ENCODE data around the gene SPTLC2. TPM values are rescaled to one million over a fixed set of nuclear protein-coding genes. Genes with fewer than 3 reads are reported as not detected.

Gene SPTLC2
- total and polyA plus RNA-seq, 2 of the 13 experiments (the other 11 are each of a cell fraction or from before 2014, with no cell fraction given), result 17.4 to 17.5 TPM

- TF ChIP-seq ZNF430 (CRISPR knock-in tag; IDR thresholded peaks at IDR 0.05) (no peak; the same call in 1 of the 2 replicates), ZNF407 (CRISPR knock-in tag; IDR thresholded peaks at IDR 0.05; ENCODE audit: not compliant biosample characterization) (peak; percentile 66), ZNF143 (CRISPR knock-in tag; IDR thresholded peaks at IDR 0.05) (no peak), HNRNPLL (IDR thresholded peaks at IDR 0.05; ENCODE audit: low read depth, low read length, poor library complexity, severe bottlenecking) (peak; percentile 51), ZNF703 (CRISPR knock-in tag; IDR thresholded peaks at IDR 0.05; ENCODE audit: borderline replicate concordance) (peak; percentile 81; the same call in 1 of the 2 replicates), NBN (conservative IDR thresholded peaks at IDR 0.05) (no peak), ZBTB7B (CRISPR knock-in tag; IDR thresholded peaks at IDR 0.05) (peak; percentile 28; the same call in 1 of the 2 replicates), POGZ (CRISPR knock-in tag; IDR thresholded peaks at IDR 0.05) (0 out of 2 replicates have a peak, but pooled peaks have one; percentile 45), YEATS2 (CRISPR knock-in tag; IDR thresholded peaks at IDR 0.05; ENCODE audit: borderline replicate concordance) (peak; percentile 25; the same call in 1 of the 2 replicates), THYN1 (CRISPR knock-in tag; IDR thresholded peaks at IDR 0.05; ENCODE audit: borderline replicate concordance, low read depth) (no peak), GMEB1 (CRISPR knock-in tag; IDR thresholded peaks at IDR 0.05; ENCODE audit: borderline replicate concordance) (peak; percentile 27; the same call in 1 of the 2 replicates), MED8 (CRISPR knock-in tag; IDR thresholded peaks at IDR 0.05; ENCODE audit: insufficient replicate concordance) (no peak), ZNF883 (CRISPR knock-in tag; IDR thresholded peaks at IDR 0.05; ENCODE audit: not compliant biosample characterization) (peak; percentile 65), ZNF264 (CRISPR knock-in tag; IDR thresholded peaks at IDR 0.05) (no peak)
- TF ChIP-seq, protein P1, sequence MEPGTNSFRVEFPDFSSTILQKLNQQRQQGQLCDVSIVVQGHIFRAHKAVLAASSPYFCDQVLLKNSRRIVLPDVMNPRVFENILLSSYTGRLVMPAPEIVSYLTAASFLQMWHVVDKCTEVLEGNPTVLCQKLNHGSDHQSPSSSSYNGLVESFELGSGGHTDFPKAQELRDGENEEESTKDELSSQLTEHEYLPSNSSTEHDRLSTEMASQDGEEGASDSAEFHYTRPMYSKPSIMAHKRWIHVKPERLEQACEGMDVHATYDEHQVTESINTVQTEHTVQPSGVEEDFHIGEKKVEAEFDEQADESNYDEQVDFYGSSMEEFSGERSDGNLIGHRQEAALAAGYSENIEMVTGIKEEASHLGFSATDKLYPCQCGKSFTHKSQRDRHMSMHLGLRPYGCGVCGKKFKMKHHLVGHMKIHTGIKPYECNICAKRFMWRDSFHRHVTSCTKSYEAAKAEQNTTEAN (CRISPR knock-in tag; conservative IDR thresholded peaks at IDR 0.05), result peak; percentile 84; the same call in 1 of the 2 replicates
- TF ChIP-seq, protein P2, sequence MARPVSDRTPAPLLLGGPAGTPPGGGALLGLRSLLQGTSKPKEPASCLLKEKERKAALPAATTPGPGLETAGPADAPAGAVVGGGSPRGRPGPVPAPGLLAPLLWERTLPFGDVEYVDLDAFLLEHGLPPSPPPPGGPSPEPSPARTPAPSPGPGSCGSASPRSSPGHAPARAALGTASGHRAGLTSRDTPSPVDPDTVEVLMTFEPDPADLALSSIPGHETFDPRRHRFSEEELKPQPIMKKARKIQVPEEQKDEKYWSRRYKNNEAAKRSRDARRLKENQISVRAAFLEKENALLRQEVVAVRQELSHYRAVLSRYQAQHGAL (CRISPR knock-in tag; IDR thresholded peaks at IDR 0.05; ENCODE audit: not compliant biosample characterization), result no peak
Measured at GRCh38 chr14:77498120-77498979, 118.1 kb downstream of the SPTLC2 start, which contains the start of gene ISM2 (continued).
